Fibroblast of lung (primary cell): ENCODE results near the gene OR4E1.

Experiments
- CTCF ChIP-seq, 2 donors: IDR thresholded peaks in 1 of 2; conservative IDR thresholded peaks in 1 of 2; 1 replicate in 1 of 2; 2 replicates in 1 of 2; pipeline ENCODE4 v1.5.1; 2011 to 2012; ENCODE audit warnings: low read length in 2 of 2, control low read depth in 1 of 2, inconsistent platforms in 1 of 2, low read depth in 1 of 2, mild to moderate bottlenecking in 1 of 2
- EZH2 ChIP-seq: IDR thresholded peaks from 2 replicates; pipeline ENCODE4 v1.5.1; 2012; ENCODE audit warnings: low read length, control low read depth, mild to moderate bottlenecking; ENCODE audit errors: missing control alignments

- TF ChIP-seq CTCF (conservative IDR thresholded peaks at IDR 0.05 in 1 of 2, IDR thresholded peaks at IDR 0.05 in 1 of 2; ENCODE audit: low read depth in 1 of 2, low read length in 2 of 2) (no peak), EZH2 (no peak)
Measured at GRCh38 chr14:21694425-21694824, 20.8 kb upstream of the OR4E1 start.
